Renal pelvis (tissue), 12 donors: ENCODE data around the gene GPR148. TPM values are rescaled to one million over a fixed set of nuclear protein-coding genes. Genes with fewer than 3 reads are reported as not detected.
"Not testable (repeated sequence)": the region's sequence is repeated elsewhere in the genome, so short reads cannot be mapped to it uniquely, and the experiment has no call there.

Experiments
- DNase-seq: peaks from one replicate; pipeline ENCODE4 v3.0.0-alpha.2; 2013
- long read RNA-seq, 16 experiments: transcript quantifications; one replicate each; lab custom pipeline, GENCODE V29; 2026
- polyA plus RNA-seq, 3 donors: library from polyadenylated mRNA; unstranded; fragments of 120-200 nt; gene quantifications; one replicate each; pipeline ENCODE4 v1.2.1, GENCODE V29; 2013; ENCODE audit not compliant: insufficient read length in 3 of 3

The GPR148 gene, protein sequence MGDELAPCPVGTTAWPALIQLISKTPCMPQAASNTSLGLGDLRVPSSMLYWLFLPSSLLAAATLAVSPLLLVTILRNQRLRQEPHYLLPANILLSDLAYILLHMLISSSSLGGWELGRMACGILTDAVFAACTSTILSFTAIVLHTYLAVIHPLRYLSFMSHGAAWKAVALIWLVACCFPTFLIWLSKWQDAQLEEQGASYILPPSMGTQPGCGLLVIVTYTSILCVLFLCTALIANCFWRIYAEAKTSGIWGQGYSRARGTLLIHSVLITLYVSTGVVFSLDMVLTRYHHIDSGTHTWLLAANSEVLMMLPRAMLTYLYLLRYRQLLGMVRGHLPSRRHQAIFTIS
- polyA plus RNA-seq = not detected
- long read RNA-seq, donor 1 = 0 reads
- long read RNA-seq, donor 2 = 0 reads
- long read RNA-seq, donor 3 = 0 reads
- long read RNA-seq, donor 4 = 0 reads
- long read RNA-seq, donor 5, partial matches to known transcripts = 0 of 1 reads
- long read RNA-seq, donor 5, other reads (novel, unspliced or antisense) = 0 of 1 reads
- long read RNA-seq, donor 6 = 0 reads
- long read RNA-seq, donor 7 = 0 reads
- long read RNA-seq, donor 8 = 0 reads
- long read RNA-seq, donor 9 = 0 reads
- long read RNA-seq, donor 10 = 0 reads
- long read RNA-seq, donor 11 = 0 reads
- long read RNA-seq, donor 12 = 0 reads
- long read RNA-seq, donor 13 = 0 reads
- long read RNA-seq, donor 14 = 0 reads
- long read RNA-seq, donor 15 = 0 reads
- long read RNA-seq, donor 16 = 0 reads

DNA sequence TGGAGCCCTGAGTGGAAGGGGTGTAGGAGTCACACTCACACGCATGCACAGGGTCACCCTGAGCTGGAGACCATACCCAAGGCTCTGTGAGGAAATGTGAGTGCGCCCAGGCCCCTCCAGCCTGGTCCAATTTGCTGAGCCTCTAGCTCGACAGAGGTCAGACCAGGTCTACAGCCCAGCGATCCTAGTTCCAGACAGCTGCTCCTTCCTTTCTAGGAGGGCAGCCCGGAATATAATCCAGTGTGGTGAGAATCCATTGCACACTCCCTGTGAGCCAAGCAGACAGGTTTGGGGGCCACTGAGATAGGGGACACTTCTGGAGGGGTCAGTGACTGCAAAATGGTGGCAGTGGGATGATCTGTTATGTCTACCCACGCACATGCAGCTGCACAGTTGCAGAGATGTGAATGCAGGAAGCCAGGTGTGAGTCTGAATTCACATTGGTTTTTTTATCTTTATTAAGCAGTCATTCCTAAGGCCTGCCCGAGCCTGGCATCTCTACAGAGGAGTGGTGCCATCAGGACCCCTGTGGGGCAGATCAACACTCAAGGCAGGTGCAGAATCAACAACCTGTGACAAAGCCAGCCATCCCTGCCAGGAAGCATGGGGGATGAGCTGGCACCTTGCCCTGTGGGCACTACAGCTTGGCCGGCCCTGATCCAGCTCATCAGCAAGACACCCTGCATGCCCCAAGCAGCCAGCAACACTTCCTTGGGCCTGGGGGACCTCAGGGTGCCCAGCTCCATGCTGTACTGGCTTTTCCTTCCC is at the start of gene GPR148:
GPR148 (plus strand) TSS at position 522 of the 768 bp plus-strand sequence; CDS start at position 604, 82 bp downstream.
- DNase-seq = no peak

DNA sequence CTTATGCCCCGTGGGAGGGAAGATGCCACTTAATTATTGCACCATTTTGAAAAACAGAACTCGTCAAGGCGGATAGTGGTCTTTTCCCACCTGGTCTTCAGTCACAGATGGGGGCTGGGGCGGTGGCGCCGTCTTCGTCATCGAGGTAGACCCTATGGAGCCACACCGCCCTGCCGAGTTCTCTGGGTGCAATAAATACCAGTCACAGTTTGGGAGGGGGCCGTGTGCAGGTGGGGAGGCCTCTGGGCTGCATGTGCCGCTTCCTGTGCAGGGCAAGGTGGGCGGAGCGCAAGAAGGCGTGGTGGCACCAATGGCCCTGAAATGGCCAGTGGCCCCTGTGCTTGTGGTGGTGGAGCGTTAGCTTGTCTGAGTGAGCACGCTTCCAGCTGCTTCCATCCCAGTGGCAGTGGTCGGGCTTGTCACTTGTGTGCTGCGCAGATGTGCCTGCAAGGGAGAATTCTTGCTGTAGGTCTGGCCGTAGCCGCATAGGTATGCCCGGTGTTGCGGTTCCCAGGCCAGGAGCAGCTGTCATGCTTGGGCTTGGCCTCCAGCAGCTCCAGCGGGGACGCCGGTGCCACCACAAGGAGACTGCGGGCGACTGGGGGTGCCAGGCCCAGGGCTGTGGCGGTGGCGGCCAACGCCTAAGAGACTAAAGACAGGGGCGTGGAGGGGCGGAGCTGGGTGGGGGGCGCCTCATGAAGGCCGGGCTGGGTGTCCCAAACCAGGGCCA is 36.7 kb upstream of the GPR148 start:
- DNase-seq = not testable (repeated sequence)

DNA sequence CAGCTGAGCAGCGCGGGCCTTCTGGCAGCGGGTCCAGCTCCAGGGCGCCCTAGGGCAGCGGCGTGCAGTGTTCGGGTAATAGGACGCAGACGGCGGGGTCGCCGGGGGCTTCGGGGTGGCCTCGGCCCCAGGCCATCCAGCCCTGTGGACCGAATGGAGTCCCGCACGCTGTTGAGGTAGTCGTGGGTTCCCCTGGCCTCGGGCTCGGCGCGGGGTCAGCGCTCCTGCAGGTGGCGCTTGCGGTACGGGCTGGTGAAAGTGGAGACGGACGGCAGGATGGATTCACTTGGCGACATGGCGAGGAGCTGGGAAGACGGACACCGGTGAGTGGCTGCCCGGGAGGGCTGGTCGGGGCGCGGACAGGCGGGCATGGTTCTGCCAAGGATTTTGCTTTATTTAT is 35.4 kb upstream of the GPR148 start:
- not testable (repeated sequence) for DNase-seq

DNA sequence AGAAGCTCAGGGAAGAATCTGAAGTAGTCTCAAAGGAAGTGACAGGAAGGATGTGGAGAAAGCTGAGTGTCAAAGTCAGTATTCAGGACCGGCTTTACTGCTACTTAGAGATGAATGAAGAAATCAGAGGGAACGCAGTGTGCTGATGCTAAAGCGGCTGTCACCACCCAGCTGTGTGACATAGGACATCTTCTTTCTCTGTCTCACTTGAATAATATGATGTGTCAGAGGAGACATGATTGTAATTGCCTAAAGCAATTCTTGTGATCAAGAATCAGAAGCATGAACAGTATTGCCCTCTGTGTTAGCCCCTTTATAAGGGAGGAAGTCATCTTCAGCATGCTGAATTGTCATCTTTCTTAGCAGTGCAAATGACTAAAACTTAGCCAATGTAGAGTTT is 25.6 kb upstream of the GPR148 start:
- not testable (repeated sequence) for DNase-seq

DNA sequence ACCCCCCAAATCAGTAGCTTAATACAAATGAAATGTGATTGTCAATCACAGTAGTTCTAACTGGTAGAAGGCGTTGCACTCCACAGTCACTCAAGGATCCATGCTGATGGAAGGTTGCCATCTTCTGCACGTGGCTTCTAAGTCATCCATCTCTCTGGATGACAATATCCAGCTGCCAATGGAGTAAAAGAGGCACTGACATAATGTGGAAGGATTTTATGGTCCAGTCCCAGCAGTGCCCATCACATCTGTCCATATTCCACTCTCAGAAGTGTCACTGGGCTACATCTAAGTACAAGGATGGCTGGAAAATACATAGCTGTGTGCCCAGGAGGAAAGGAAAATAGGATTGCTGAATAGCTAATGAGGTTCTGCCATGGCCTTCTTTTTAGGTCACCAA is 14.1 kb upstream of the GPR148 start:
- not testable (repeated sequence) for DNase-seq

DNA sequence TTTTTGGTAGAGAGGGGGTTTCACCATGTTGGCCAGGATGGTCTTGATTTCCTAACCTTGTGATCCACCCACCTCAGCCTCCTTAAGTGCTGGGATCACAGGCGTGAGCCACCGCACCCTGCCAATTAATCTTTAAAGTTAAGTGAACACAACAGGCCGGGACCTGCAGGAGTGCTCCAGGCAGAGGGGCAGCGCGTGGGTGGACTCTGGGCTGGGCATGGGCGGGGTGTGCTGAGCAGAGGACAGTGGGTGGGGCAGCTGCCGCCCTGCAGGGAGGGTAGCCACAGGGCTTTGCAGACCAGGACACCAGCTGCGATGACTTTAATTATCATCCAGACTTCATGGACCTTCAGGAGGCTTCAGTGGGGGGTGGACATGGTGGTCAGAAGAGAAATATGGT is 8.8 kb upstream of the GPR148 start:
- DNase-seq = no peak

DNA sequence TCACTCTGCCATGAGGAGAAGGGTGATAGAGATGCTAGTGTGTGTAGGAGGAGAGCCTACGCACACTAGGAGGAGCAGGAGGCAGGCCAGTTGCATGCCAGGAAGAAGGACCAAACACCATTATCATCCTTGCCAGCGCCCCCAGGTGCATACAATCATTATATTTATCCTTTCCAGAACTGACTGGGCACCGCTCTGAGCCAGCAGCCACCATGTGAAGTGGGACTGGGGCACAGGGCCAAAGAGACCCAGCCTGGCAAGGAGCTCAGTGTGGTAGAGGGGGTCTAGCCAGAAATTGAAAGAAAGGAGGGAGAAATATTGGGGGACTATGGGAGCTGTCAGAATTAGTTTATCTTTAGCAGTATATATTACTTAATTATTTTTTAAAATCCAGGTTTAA is 8.3 kb upstream of the GPR148 start:
- no peak for DNase-seq

DNA sequence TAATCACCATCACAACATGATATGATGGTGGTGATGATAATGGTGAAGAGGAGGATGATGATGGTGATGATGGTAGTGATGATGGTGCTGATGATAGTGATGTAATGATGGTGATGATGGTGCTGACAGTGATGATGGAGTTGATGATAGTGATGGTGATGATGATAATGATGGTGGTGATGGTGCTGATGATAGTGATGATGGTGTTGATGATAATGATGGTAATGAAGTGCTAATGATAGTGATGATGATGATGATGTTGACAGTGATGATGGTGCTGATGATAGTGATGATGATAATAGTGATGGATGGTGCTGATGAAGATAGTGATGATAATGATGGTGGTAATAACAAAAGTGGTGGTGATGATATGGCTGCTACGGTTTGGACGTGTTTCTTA is 4.4 kb upstream of the GPR148 start:
- DNase-seq = no peak

DNA sequence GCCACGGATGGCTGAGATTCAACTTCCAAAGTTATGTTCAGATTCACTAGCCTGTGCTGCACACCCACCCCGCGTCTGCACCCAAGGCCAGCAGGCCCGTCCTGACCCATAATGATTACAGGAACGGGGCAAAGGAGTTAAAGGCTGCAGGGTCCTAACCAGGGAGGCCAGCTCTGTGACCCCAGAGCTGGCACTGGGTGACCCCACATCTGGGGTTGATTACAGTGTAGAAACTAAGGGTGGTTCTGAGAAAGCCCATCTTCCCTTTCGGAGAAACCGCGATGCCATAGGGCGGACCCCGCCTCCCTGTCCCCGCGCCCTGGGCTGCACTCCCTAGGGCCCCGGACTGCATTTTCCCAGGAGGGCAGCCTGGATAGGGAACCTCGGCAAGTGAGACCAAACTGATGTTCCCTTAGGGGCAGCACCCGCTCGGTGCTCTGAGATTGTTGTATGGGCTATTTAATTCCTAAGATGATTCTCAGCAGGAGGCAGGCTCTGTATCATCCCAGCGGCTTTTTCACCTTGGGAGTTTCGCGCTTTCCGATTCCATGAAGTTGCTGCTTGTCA is 2.2 kb upstream of the GPR148 start:
- no peak for DNase-seq

DNA sequence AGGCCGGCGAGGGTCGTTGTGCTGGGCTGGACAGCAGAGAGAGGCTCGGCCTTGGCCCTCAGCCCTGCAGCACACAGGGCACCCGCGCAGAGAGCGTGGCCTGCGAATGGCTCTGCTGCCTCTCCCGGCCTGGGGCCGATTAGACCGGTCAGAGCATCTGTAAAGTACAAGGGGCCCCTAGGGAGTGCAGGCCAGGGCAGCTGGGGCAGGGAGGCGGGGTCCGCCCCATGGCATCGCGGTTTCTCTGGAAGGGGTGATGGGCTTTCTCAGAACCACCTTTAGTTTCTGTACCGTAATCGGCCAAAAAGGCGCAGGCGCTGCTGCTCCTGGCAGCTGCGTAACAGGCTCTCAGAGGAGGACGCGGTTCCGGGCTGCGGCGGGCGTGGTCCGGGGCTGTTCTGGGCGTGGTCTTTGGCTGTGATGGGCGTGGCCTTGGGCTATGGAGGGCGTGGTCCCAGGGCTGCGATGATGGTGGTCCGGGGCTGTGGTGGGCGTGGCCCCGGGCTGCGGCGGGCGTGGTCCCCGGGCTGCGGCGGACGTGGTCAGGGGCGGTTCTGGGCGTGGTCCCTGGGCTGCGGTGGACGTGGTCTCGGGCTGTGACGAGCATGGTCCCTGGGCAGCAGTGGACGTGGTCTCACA is 1.5 kb upstream of the GPR148 start:
- peak; percentile 69 for DNase-seq

DNA sequence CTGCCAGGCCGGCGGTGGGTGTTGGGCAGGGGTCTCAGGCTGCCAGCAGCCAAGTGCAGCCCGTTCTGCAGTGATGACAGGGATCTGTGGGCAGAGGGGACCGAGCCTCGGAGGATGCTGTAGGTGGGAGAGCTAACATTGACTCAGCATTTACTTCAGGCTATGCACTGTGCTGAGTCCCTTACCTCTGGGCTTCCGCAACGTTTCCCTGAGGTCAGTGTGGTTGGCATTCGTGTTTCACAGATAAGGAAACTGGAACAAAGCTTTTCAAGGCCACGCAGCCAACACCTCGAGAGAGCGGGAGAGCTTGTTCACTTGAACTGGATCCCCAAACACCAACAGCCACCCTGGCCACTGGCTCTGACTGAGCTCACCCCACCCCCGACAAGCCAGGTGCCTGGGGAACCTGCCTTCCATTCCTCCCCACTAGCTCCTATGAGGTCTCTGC is 839 bp upstream of the GPR148 start:
- DNase-seq = no peak

DNA sequence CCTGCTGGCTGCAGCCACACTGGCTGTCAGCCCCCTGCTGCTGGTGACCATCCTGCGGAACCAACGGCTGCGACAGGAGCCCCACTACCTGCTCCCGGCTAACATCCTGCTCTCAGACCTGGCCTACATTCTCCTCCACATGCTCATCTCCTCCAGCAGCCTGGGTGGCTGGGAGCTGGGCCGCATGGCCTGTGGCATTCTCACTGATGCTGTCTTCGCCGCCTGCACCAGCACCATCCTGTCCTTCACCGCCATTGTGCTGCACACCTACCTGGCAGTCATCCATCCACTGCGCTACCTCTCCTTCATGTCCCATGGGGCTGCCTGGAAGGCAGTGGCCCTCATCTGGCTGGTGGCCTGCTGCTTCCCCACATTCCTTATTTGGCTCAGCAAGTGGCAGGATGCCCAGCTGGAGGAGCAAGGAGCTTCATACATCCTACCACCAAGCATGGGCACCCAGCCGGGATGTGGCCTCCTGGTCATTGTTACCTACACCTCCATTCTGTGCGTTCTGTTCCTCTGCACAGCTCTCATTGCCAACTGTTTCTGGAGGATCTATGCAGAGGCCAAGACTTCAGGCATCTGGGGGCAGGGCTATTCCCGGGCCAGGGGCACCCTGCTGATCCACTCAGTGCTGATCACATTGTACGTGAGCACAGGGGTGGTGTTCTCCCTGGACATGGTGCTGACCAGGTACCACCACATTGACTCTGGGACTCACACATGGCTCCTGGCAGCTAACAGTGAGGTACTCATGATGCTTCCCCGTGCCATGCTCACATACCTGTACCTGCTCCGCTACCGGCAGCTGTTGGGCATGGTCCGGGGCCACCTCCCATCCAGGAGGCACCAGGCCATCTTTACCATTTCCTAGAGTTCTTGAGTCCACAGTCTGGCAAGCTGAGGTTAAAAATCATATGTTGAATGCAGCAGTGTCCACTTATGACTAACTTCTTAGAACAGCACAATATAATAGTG is 741 bp downstream of the GPR148 start:
- no peak for DNase-seq

DNA sequence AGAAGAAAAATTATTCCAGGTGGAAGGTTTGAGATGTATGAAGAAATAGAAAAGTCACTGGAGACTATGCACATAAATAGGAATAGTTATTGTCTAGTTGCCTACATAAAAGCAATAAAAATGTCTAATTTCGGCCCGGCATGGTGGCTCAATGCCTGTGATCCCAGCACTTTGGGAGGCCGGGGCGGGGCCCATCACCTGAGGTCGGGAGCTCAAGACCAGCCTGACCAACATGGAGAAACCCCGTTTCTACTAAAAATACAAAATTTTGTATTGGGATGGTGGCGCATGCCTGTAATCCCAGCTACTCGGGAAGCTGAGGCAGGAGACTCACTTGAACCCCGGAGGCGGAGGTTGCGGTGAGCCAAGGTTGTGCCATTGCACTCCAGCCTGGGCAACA is 3.4 kb downstream of the GPR148 start:
- DNase-seq = not testable (repeated sequence)

DNA sequence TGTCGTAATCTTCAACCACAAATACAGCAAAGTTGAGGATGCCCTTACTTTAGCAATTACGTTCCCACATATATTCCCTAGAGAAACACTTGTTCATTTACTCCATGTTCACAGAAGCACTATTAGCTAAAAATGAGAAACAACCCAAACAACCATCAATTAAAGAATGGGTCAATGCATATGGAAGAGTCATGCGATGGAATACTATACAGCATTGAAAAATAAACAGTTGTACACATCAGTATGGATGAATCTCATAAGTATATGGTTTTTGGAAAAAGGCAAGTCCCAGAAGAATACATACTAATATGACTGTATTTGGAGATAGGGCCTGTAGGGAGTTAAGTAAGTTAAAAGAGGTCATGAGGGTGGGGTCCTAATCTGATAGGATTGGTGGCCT is 6.3 kb downstream of the GPR148 start:
- no peak for DNase-seq

DNA sequence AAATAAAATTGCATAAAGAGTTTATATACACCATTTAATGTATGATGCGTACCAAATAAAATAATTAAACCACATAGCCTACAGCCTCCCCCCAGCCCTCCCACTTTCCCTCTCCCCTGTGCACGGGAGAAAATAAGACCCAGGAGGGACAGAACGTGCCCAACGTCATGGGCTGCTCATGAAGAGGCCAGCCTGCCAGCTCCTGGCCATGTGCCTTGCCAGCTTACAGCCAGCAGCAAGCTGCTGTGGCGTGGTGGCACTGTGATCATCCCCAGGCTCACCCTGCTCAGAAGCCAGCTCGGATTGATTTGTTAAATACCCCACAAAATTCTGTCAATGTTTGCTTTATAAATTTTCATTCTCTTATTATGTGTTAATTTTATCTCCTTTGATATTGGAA is 7.6 kb downstream of the GPR148 start:
- DNase-seq = no peak

DNA sequence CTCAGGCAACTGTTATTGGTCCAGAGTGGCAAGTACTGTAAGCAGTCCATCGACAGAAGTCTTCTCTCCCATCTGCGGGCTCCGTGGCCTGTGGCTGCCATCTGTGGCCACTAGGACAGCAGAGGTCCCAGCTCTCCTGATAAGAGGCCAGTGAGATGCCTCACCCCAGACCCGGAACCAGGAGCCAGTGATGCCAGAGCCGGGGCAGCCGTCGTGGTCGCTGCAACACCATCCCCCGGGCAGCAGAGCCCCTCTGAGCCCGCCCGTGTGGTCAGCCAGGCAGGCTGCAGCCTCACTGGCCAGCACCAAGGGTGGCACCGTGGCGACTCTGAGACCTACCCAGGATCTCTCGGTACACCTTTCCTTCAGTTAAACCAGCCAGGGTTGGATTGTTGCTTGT is 8.7 kb downstream of the GPR148 start:
- DNase-seq = no peak

DNA sequence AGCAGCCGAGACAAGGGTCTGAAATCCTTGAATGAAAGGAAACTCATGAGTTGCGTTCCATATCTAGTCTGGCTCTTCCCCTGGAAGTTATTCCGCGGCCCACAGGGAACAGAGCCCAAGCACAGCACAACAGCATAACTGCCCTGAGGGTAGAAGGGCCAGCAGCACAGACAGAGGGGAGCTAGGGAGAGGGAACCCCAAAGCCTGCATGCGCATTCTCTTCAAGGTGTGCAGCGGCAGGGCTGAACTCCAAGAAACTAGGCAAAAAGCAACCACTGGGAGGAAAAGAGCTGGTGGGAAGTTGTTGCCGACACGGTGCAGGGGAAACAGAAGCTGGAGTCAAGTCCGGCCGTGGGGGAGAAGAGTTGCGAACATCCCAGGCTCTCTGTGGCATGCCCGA is 11.8 kb downstream of the GPR148 start:
- DNase-seq = no peak

DNA sequence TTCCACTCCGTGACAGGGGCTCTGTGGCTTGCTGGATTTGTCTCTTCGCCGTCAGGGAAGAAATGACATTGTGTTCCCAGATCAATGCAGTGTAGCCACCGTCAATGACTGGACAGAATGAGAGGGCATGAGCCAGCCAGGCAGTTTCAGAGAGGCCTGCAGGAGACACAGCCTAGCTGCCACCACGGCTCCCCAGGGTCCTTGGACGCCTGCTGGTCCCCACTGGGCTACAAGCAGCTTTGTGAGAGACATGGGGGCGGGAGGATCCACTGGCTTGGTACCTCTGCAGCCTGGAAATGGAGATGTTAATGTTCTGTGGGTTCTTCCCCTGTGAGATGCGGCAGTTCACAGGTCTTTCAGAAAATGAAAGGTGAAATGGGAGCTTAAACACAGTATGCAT is 14.4 kb downstream of the GPR148 start:
- DNase-seq = no peak

DNA sequence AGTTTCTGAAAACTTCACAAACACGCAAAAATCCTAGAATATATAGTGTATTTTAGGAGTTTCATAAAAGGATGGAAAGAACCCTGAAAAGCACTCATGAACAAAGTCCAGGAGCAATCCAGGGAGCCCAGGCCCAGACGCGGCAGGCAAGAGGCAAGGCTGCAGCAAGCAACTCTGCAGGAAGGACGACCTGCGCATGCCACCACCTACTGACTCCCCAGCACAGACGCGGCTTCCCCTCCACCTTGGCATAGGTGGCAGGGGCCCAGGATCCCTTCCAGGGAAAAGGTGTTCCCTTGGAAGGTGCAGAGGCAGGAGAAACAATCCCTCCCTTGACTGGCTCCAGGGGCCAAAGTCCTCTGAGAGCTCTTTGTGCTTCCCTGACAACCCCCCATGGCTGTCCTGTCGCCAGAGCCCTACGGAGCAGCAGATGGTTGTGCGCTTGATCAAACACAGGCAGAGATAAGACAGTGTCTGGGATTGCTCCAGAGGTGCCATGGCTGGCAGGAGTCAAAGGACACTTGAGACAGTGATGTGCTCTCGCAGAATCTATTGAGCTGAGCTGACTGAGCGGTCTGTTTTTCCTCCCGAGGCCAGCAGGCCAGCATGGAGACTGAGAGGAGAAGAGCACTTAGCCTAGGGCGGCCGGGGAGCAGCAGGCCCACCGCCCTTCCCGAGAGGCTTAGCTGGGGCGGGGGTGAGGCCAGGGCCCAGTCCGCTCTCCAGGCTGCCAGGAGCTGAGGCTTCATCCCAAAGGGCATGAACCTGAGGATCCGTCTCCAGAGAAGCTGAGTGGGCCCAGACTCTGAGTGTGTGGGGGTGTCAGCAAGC is 15.6 kb downstream of the GPR148 start:
- no peak for DNase-seq
